Psoas muscle (tissue), 8 donors: ENCODE data around the gene KRTAP10-1. TPM values are rescaled to one million over a fixed set of nuclear protein-coding genes. Genes with fewer than 3 reads are reported as not detected.

Source experiments
- ATAC-seq, 4 donors: fragments of 200-7000 bp; cut with Tn5 transposase; one replicate each; pipeline ENCODE4 v1.9.1; 2020; ENCODE audit warnings: moderate library complexity in 3 of 4, mild to moderate bottlenecking in 2 of 4
- DNase-seq, 2 donors: peaks; one replicate each; pipeline ENCODE4 v3.0.0-alpha.2; 2020
- H3K27ac ChIP-seq: fragments of 200-600 bp; one replicate; pipeline ENCODE4 v1.8.0; 2022
- H3K27me3 ChIP-seq, 3 donors: fragments of 200-600 bp in 1 of 3; one replicate each; pipeline versions ENCODE4 v1.6.1 to v1.8.0; 2013 to 2022; ENCODE audit warnings: low read length in 2 of 3, mild to moderate bottlenecking in 2 of 3, moderate library complexity in 1 of 3; ENCODE audit not compliant: insufficient read depth in 3 of 3
- H3K36me3 ChIP-seq, 2 donors: fragments of 200-600 bp in 1 of 2; one replicate each; pipeline versions ENCODE4 v1.6.1 to v1.8.0; 2013 to 2022; ENCODE audit warnings: low read depth in 1 of 2, mild to moderate bottlenecking in 1 of 2, moderate library complexity in 1 of 2; ENCODE audit not compliant: insufficient read depth in 1 of 2
- H3K4me1 ChIP-seq: fragments of 200-600 bp; one replicate; pipeline ENCODE4 v1.8.0; 2022
- H3K4me3 ChIP-seq: fragments of 200-600 bp; one replicate; pipeline ENCODE4 v1.8.0; 2022; ENCODE audit warnings: mild to moderate bottlenecking
- H3K9me3 ChIP-seq: fragments of 200-600 bp; one replicate; pipeline ENCODE4 v1.8.0; 2022
- WGBS, 3 donors: extraction: QIAGEN DNeasy Blood & Tissue Kit; methylation state at CpG; one replicate each; pipeline versions ENCODE4 v1.1.6 to v1.1.7; 2013; 5-methylcytosine and 5-hydroxymethylcytosine counted together
- intact Hi-C, 2 donors: fragments of 100-400 bp; cut with DNase I; formaldehyde crosslinking; loops; one replicate each; pipeline versions ENCODE4 v1.11.0 to v1.14.2; 2022
- polyA plus RNA-seq, 3 donors: library from polyadenylated mRNA; stranded (reverse); fragments of 200-250 nt; gene quantifications; one replicate each; pipeline ENCODE4 v1.2.3, GENCODE V29; 2013
- total RNA-seq, 4 donors: library from RNA; stranded (reverse); fragmentation: NEBNext Ultra II Directional in 2 of 4; extraction: Animal tissue kit (Norgen Biotek cat#: 25700) in 2 of 4; gene quantifications; one replicate each; pipeline versions ENCODE4 v1.2.1 to v1.2.4, GENCODE V29; 2021 to 2023
- TF ChIP-seq, protein P1 (sequence below): fragments of 200-600 bp; IDR thresholded peaks from one replicate; pipeline ENCODE4 v1.8.0; 2022; ENCODE audit warnings: antibody characterized with exemption
- donor health status: healthy with polysubstance abuse.
- donor health status: DM: no; HTN: no; CAD: no; lungs with moderate emphysema.
- donor health status: Bipolar disorder and iron deficiency.
- donor health status: healthy.
- donor health status: DM: yes; HTN: yes; CAD: no.
- donor health status: DM: no; HTN: no; CAD: no.
- donor health status: DM: no; HTN: no; CAD: no.
- donor health status: DM: yes; HTN: yes; CAD: no.

The KRTAP10-1 gene
- total and polyA plus RNA-seq, 7 donors: not detected

DNA sequence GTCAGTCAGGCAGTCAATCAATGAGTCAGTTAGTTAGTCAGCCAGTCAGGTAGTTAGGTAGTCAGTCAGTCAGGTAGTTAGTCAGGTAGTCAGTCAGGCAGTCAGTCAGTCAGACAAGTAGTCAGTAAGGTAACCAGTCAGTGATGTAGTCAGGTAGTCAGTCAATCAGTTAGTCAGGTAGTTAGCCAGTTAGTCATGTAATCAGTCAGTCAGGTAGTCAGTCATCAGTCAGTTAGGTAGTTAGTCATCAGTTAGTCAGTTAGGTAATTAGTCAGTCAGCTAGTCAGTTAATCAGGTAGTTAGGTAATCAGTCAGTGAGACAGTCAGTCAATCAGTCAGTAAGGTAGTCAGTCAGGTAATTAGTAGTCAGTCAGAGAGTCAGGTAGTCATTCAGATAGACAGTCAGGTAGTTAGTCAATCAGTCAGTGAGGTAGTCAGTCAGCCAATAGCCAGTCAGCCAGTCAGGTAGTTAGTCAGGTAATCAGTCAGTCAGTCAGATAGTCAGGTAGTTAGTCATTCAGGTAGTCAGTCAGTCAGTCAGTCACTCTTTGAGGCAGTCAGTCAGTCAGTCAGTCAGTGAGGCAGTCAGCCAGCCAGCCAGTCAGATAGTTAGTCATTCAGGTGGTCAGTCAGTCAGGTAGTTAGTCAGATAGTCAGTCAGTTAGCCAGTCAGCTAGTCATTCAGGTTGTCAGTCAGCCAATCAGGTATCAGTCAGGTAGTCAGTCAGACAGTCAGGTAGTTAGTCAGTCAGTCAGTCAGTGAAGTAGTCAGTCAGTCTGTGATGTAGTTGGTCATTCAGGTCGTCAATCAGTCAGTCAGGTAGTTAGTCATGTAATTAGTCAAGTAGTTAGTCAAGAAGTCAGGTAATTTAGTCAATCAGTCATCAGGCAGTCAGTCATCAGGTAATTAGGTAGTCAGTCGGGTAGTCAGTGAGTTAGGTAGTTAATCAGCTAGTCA, 15.3 kb downstream of the KRTAP10-1 start:
- DNase-seq (no peak), ATAC-seq (no peak)
- Histone ChIP-seq H3K27ac (no peak overlapping the region), H3K4me3 (no peak overlapping the region), H3K27me3 (peaks cover 0 to 20% (median 10%) of the 10 kb centered on the region in 3 donors), H3K4me1 (no peaks in the 10 kb centered on the region), H3K36me3 (no peaks in the 10 kb centered on the region), H3K9me3 (no peaks in the 10 kb centered on the region)
- intact Hi-C loops: no loop called here
- 78 to 87% (median 80%) methylated on average over 2 of the region's 2 CpGs for WGBS, 3 donors
- TF ChIP-seq, protein P1, sequence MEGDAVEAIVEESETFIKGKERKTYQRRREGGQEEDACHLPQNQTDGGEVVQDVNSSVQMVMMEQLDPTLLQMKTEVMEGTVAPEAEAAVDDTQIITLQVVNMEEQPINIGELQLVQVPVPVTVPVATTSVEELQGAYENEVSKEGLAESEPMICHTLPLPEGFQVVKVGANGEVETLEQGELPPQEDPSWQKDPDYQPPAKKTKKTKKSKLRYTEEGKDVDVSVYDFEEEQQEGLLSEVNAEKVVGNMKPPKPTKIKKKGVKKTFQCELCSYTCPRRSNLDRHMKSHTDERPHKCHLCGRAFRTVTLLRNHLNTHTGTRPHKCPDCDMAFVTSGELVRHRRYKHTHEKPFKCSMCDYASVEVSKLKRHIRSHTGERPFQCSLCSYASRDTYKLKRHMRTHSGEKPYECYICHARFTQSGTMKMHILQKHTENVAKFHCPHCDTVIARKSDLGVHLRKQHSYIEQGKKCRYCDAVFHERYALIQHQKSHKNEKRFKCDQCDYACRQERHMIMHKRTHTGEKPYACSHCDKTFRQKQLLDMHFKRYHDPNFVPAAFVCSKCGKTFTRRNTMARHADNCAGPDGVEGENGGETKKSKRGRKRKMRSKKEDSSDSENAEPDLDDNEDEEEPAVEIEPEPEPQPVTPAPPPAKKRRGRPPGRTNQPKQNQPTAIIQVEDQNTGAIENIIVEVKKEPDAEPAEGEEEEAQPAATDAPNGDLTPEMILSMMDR: no peak

DNA sequence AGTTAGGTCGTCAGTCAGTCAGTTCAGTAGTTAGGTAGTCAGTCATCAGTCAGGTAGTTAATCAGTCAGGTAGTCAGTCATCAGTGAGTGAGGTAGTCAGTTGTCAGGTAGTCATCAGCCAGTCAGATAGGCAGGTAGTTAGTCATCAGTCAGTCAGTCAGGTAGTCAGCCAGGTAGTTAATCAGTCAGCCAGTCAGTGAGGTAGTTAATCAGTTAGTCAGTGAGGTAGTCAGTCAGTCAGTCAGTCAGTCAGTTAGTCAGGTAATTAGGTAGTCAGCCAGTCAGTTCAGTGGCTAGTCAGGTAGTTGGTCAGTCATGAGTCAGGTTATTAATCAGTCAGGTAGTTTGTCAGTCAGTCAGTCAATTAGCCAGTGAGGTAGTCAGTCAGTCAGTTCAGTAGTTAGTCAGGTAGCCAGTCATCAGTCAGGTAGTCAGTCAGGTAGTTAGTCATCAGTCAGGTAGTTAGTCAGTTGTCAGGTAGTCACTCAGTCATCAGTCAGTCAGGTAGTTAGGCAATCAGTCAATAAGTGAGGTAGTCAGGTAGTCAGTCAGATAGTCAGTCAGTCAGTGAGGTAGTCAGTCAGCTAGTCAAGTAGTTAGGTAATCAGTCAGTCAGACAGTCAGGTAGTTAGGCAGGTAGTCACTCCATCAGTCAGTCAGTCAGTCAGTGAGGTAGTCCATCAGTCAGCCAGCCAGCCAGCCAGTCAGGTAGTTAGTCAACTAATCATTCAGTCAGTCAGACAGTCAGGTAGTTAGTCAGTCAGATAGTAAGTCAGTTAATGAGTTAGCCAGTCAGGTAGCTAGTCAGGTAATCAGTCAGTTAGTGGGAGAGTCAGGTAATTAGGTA, 16.2 kb downstream of the KRTAP10-1 start:
- intact Hi-C loops: no loop called here
- H3K36me3 ChIP-seq: no peaks in the 10 kb centered on the region
- TF ChIP-seq, protein P1: no peak
- ATAC-seq (no peak), DNase-seq (no peak)
- peaks cover 0 to 20% (median 10%) of the 10 kb centered on the region in 3 donors for H3K27me3 ChIP-seq
- H3K9me3 ChIP-seq: no peaks in the 10 kb centered on the region
- 64 to 90% (median 87%) methylated on average over 1 of the region's 1 CpG for WGBS, 3 donors
- H3K4me3 ChIP-seq: no peak overlapping the region
- H3K4me1 ChIP-seq: no peaks in the 10 kb centered on the region
- no peak overlapping the region for H3K27ac ChIP-seq

DNA sequence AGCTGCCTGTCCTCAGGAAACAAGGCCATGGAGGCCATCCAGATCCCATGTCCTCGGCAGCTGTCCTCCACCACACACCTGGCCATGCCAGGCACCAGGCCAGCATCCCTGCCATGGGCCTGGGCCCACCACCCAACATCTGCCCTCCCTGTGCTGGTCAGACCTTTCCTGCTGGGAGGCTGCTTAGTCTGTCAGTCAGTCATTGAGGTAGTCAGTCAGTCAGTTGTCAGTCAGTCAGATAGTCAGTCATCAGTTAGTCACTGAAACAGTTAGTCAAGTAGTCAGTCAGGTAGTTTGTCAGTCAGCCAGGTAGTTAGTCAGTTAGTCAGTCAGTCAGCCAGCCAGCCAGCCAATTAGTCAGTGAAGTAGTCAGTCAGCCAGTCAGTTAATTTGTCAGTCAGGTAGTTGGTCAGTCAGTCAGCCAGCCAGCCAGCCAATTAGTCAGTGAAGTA, 17.2 kb downstream of the KRTAP10-1 start:
- DNase-seq (no peak), ATAC-seq (no peak)
- Histone ChIP-seq H3K27ac (no peak overlapping the region), H3K4me1 (no peaks in the 10 kb centered on the region), H3K4me3 (no peak overlapping the region), H3K27me3 (peaks cover 0 to 17% (median 12%) of the 10 kb centered on the region in 3 donors), H3K36me3 (no peaks in the 10 kb centered on the region), H3K9me3 (no peaks in the 10 kb centered on the region)
- intact Hi-C loops: no loop called here
- 0 to 17% (median 13%) methylated on average over 1 of the region's 1 CpG for WGBS, 3 donors
- TF ChIP-seq, protein P1: no peak

DNA sequence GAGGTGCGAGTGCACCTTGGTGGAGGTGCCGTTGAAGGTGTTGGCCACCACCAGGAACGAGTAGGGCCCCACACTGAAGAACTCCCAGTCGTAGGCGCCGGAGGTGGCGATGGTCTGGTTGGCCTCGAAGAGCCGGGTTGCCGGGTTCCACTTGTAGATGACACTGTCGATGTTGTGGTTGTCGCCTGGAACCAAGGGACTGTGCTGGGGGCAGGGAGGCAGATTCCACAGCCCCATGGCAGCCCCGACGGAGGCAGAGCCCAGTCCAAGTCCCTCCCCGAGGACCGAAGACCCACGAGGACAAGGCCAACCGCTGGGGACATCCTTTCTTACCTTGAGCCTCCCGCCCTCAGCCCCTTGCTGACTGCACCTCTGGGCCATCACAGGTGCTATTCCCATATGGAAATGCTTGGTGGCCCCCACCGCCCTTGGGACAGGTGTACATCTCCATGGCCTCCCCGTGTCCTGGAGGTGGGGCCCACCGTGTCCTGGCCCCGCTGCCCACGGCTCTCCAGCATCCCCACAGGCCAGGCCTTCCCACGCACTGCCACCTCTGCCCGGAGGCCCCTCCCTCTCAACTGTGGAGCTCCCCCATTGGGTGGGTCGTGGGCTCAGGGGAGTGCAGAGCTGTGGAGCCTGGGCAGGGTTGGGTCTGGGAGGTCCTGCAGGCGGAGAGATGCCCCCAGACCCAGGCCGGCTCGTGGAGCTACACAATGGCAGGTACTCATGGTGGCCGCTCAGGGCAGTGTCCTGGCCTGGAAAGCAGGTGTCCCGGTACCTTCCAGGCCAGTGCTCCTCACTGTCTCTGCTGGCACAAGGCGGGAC, 17.9 kb downstream of the KRTAP10-1 start:
- 78 to 85% (median 79%) methylated on average over 31 to 33 of the region's 33 CpGs for WGBS, 3 donors
- Histone ChIP-seq H3K36me3 (no peaks in the 10 kb centered on the region), H3K27me3 (peaks cover 0 to 17% (median 12%) of the 10 kb centered on the region in 3 donors), H3K27ac (no peak overlapping the region), H3K4me3 (no peak overlapping the region), H3K4me1 (no peaks in the 10 kb centered on the region), H3K9me3 (no peaks in the 10 kb centered on the region)
- intact Hi-C loops: no loop called here
- DNase-seq (peak in 1 of 2 donors; percentile 53), ATAC-seq (no peak)
- TF ChIP-seq, protein P1: no peak
